ENCODE results near the gene POLR3A.
"Not testable (repeated sequence)": the region's sequence is repeated elsewhere in the genome, so short reads cannot be mapped to it uniquely, and the experiment has no call there.

Gene POLR3A

DNA sequence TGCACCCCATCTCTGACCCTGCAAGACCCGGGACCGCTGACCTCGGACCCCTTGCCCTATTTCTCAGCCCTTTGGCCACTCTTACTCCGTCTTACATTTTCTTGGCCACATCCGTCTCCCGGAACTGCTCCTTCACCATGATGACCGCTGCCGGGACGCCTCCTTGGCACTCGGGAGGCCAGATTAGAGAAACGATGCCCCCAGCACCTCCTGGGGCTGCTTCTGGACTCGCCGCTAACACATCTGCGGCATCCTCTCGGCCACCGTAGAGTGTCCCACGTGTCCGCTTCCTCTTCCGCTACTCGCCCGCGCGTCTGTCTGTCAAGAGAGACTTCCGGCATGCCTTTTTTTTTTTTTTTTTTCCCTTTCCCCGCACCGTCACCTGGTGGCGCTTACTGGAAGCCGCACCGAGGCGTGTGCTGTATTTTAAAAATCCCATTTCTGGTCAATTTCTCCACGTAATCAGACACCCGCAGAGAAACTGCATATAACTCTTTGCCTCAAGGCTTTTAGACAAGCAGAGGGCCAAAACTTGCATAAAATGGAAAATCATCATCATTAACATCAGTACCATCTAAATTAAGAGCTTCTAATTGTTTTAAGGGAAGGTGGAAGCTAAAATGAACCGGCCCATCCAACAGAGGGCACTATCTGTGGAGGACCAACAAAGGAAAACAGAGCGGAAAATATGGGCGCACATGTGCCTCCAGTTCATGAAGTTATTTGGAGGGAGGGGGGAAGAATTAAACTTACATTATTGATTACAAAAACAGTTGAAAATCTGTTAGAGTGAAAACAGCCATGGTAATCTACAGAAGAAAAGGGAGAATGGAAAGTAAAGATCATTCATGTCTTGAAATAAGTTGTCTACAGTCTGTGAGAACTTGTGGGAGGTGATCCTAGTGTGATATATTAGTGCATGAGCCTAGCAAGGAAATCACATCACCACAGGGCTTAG is at the start of gene POLR3A:
Gene POLR3A, minus strand, starts transcription at position 247 of the 958 bp plus-strand sequence. Its CDS starts 108 bp downstream, at position 139.
- DNase-seq = peak; percentile 89 to 90

GRCh38 chr10:78078539-78079330 is 49.4 kb upstream of the POLR3A start:
- DNase-seq = no peak

DNA sequence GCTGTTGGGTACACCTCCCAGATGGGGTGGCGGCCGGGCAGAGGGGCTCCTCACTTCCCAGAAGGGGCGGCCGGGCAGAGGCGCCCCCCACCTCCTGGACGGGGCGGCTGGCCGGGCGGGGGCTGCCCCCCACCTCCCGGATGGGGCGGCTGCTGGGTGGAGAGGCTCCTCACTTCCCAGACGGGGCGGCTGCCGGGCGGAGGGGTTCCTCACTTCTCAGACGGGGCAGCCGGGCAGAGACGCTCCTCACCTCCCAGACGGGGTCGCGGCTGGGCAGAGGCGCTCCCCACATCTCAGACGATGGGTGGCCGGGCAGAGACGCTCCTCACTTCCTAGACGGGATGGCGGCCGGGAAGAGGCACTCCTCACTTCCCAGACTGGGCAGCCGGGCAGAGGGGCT is 46.5 kb upstream of the POLR3A start:
- not testable (repeated sequence) for DNase-seq

DNA sequence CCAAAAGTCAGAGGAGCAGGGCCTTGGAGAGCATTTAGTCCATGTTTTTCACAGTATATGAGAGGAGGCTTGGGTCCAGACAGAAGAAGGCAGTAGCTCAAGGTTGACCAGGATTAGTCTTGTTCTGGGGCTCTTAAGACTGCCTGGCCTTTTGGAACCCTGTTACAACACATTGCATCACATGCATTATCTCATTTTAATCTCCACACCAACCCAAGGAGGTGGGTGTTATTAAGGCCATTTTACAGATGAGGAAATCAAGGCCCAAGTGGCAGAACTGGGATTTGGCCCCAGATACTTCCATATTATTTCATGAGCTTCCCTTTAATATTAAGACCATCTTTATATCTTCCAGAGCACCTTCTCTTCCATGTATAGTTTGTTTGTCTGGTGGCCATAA is 43.2 kb upstream of the POLR3A start:
- no peak for DNase-seq

DNA sequence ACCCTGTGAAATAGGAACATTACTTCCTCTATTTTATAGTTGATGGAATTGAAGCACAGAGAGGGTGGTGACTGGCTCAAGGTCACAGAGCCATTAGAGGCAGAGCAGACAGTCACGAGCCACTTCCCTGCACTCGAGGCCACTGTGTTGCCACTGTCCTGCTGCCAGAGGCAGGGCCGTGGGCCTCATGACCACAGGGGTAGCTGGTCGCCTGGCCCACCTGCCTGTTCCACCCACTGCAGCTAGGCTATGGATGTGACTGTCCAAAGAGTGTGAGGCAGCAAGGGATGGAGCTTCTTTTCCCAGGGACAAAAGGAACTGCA is 42.5 kb upstream of the POLR3A start:
- no peak for DNase-seq

DNA sequence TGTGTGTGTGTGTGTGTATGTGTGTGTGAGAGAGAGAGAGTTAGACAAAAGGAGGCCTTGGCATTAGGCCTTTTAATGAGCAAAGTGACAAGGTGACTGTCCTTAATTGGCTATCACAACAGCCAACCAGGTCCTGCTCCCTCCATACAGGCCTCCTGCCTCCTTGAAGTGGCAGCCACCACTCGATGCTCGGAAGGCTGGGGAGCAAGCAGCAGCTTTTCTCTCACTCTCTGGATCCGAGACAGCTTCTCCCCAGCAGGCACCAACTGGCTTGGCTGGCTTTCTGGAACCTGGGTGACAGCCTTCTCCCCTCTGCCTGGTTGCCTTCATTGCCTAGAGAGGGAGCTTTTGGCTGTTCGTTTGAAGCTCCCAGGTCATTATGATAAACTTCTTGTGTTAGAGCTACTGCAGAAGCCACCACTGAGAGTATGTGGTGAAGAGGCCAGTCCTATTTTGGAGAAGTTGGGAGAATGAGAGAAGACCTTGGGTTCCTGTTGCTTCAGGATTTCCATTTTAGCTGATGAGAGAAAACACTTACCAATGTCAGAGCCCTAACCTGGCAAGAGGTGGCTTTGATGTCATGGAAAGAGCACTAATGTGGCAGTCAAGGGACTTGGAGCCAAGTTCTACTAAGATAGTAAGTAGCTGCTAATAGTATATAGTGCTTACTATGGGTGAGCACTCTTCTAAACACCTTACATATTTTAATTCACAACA is 42.0 kb upstream of the POLR3A start:
- no peak for DNase-seq

- no peak for DNase-seq
Measured at GRCh38 chr10:78070726-78071125, 41.4 kb upstream of the POLR3A start.

DNA sequence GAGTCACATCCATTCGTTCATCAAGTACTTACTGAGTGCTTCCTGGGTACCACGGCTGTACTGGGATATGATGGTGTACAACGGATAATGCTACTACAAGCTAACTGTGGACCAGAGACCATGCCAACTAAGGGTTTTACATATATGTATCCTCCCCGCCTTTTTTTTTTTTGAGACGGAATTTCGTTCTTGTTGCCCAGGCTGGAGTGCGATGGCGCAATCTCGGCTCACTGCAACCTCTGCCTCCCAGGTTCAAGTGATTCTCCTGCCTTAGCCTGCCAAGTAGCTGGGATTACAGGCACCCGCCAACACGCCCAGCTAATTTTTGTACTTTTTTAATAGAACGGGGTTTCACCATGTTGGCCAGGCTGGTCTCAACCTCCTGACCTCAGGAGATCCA is 40.7 kb upstream of the POLR3A start:
- DNase-seq = not testable (repeated sequence)

DNA sequence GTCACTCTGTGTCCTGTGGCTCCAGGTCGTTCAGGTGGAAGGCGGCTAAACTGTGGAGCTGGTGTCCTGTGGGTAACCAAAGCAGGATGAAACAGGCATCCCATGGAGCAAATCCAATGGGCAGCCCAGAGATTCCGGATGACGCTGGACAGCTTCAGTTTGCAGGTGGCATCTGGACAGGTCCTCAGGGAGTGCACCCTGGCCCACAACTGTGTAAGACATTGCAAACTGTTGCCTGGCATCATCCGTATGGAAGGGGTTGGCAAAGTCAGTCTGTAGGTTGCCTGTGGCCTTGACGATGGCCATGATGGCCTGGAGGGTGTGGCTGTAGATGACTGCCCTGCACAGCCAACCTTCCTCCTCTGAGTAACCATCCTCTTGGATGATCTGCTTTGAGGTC is 39.8 kb upstream of the POLR3A start:
- no peak for DNase-seq

- DNase-seq = no peak
Measured at GRCh38 chr10:78066728-78067430, 37.6 kb upstream of the POLR3A start.

GRCh38 chr10:78066012-78066411 is 36.7 kb upstream of the POLR3A start:
- no peak for DNase-seq

GRCh38 chr10:78065611-78066010 is 36.3 kb upstream of the POLR3A start:
- DNase-seq = no peak

GRCh38 chr10:78064919-78065318 is 35.6 kb upstream of the POLR3A start:
- DNase-seq = not testable (repeated sequence)

- DNase-seq = no peak
Measured at GRCh38 chr10:78063236-78063635, 33.9 kb upstream of the POLR3A start.

DNA sequence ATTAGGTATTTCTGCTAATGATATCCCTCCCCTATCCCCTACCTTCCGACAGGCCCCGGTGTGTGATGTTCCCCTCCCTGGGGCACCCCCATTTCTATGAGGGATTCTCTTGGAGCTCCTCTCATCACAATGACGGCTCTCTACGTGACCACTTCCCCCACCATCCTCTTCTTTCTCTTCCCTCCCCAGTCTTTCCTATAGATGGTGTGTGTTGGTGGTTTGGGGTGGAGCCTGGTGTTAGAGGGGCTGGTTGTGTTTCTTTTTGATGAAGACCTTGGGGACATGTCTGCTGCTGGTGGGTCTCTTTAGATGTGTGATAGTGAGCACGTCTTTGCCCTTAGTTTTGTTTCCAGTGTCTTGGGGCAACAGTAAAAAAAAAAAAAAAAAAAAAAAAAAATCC is 33.0 kb upstream of the POLR3A start:
- no peak for DNase-seq

- no peak for DNase-seq
Measured at GRCh38 chr10:78059906-78060702, 30.8 kb upstream of the POLR3A start.

DNA sequence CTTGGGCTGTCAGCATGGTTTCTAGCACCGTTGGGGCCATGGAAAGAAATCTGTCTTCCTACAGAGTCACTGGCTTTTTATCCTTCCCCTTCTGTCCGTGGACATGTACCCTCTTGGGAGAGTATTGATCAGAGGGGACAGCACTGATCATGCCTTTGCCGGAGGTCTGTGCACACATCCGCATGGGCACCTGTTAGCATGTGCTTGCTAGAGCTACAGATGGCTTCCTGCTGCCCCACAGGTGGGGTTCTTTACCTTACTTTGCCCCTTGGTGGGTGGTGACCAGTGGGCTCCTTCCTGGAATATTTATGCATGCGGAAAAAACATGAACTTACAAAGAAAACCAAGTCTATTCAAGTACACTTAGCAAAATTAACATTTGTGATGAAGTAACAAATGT is 29.2 kb upstream of the POLR3A start:
- no peak for DNase-seq

DNA sequence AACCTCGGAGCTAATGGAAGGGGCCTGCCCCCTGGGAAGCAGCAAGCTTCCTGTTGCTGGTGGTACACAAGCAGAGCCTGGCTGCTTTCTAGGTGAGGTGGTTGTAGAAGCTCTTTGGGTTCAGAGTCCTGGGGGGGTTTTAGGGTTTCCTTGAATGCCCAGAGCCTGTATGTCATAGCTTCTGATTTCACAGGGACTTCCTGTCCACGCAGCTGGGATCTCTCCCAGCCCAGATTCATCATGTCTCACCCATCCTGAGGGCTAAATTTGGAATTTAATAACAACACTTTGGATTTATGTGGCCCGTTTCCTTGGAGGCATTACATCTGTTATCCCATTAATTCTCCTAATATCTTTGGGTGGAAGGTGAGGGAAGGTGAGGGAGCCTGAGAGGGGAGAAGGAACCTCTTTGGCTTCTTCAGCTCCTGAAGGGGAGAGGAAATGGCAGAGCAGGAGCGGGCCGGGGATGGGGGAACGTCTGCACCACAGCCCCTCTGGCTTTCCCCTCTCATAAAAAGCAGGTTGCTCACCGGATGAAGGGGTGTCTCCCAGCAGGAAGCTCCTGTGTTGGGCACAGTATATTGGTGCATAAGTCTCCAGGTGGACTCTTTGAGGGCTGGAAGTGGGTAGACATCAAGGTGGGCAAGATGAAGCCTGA is 24.0 kb upstream of the POLR3A start:
- DNase-seq = no peak

- DNase-seq = no peak
Measured at GRCh38 chr10:78049851-78050250, 20.5 kb upstream of the POLR3A start.

DNA sequence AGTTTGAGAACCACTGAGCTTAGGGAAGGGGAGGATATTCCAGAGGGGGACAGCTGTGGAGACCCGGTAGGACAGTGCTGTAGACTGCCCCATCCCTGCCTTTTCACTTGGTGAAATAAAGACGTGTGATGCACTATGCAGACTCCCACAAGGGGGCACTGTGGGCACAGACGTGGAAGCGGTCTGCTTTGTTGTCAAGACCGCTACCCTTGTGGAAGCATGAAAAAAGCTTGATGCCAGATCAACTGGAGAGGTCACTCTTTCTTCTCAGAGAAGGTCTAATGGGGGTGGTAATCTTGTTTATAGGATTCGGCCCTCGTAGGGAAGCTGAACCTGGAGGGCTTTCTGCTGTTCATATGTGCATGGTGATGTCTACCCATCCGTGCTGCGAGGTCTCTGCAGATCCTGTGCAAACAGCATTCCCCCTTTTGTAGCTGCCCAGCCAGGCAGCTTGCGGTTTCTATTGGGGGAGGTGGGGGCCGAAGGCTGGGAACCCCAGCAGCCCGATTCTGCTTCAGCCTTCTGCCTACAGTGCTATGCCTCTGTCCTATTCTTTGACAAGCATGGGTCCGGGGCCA is 18.1 kb upstream of the POLR3A start:
- DNase-seq = peak; percentile 84 to 85

GRCh38 chr10:78046711-78047269 is 17.5 kb upstream of the POLR3A start:
- DNase-seq = no peak

Data from stimulated activated CD4-positive, alpha-beta T cell treated with anti-CD3 and anti-CD28 coated beads, Interleukin-2, amount 100 ng/mL, for 48 hours (primary cell).